Activated T-cell treated with anti-CD3 and anti-CD28 coated beads, Interleukin-2, amount 50 U/mL, for 72 hours (primary cell): ENCODE data around the gene SULT1C2. TPM values are rescaled to one million over a fixed set of nuclear protein-coding genes. Genes with fewer than 3 reads are reported as not detected.
"Not testable (repeated sequence)": the region's sequence is repeated elsewhere in the genome, so short reads cannot be mapped to it uniquely, and the experiment has no call there.

Experiments used
- ATAC-seq, 2 donors: fragments of 150-1000 bp; cut with Tn5 transposase; replicated peaks in 1 of 2; 2 replicates each; pipeline ENCODE4 v1.10.0; 2021; ENCODE audit warnings: moderate library complexity in 2 of 2, mild to moderate bottlenecking in 1 of 2
- DNase-seq, 2 donors: peaks; one replicate each; pipeline ENCODE4 v3.0.0; 2021 to 2022; ENCODE audit warnings: mixed read lengths in 1 of 2
- H3K27ac Mint-ChIP-seq: one replicate; pipeline ENCODE4 v1.8.0; 2022; ENCODE audit warnings: mild to moderate bottlenecking, moderate library complexity, mixed read lengths
- H3K27me3 Mint-ChIP-seq: one replicate; pipeline ENCODE4 v1.8.0; 2022; ENCODE audit warnings: low read depth, mixed read lengths
- H3K36me3 Mint-ChIP-seq, 2 donors: one replicate each; pipeline ENCODE4 v1.8.0; 2022; ENCODE audit warnings: mixed read lengths in 2 of 2, mild to moderate bottlenecking in 1 of 2; ENCODE audit not compliant: insufficient read depth in 2 of 2
- H3K4me1 Mint-ChIP-seq: one replicate; pipeline ENCODE4 v1.8.0; 2022; ENCODE audit warnings: low read depth, mixed read lengths
- H3K4me3 Mint-ChIP-seq, 2 donors: one replicate each; pipeline ENCODE4 v1.8.0; 2022; ENCODE audit warnings: mild to moderate bottlenecking in 2 of 2, mixed read lengths in 2 of 2, moderate library complexity in 2 of 2
- H3K9me3 Mint-ChIP-seq, 2 donors: one replicate each; pipeline ENCODE4 v1.8.0; 2022; ENCODE audit warnings: mixed read lengths in 2 of 2
- total RNA-seq, 2 donors: library from RNA; stranded (reverse); gene quantifications; one replicate each; pipeline ENCODE4 v1.2.3, GENCODE V29; 2022

SULT1C2 gene
- total RNA-seq, 2 donors from 2014 or later, result not detected

DNA sequence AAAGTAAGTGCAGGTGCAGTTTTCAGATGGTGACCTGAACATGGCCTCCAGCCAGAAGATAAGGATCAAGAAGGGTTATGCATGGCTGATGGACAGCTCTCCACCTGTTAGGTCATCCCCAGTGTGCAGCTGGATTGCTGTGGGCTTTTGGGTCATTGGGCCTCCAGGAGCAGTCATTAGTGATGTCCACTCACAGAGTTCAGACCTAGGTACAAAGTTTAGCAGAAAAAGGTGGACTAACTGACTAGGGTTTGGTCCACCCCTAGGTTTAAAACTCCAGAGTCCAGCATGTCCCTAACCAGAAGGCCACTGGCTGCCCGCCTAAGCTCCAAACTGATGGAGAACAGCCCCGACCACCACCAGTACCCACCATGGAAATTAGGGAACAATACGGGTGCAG, 18.3 kb upstream of the SULT1C2 start:
- H3K36me3 Mint-ChIP-seq, result no peaks in the 10 kb centered on the region

DNA sequence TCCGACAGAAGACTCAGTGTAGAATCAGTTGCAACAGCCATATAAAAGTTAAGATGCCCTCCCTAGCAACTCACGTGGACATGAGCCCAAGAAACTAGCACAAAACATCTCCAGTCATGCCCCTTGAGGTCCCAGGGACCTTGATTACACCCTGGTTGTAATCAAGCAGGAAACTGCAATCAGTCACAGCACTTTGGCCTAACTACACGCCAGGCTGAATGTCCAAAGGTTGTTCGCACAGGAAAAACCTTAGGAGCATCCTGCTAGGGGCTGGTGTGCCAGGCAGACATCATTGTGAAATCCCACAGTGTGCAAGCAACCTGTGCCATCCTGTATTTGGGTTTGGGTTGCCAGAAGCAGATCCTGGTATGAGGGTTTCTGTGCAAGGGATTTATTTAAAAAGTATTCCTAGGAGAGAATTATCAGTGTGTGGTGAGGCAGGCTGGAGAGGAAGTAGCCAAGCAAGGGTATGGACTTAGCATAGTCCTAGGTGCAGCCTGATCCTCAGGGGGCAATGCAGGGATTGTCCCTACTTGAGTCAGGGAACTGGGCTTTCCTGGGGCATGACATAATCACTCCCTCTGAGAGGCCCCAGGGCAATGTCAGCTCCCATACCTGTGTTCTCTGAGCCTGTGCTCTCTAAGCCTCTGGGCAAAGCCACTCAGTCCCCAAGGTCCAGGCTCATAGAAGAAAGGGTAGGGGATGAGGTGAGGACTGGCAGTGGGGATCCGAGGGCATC, 17.8 kb upstream of the SULT1C2 start:
- no peak for DNase-seq
- Mint-ChIP-seq H3K4me3 (no peak overlapping the region), H3K27me3 (peaks cover 8% of the 10 kb centered on the region), H3K9me3 (no peaks in the 10 kb centered on the region), H3K36me3 (no peaks in the 10 kb centered on the region), H3K4me1 (no peaks in the 10 kb centered on the region), H3K27ac (no peak overlapping the region)
- no peak for ATAC-seq

More for the DNA sequence above, 18.3 kb upstream of the SULT1C2 start:
- no peak for ATAC-seq
- H3K4me1 Mint-ChIP-seq, result no peaks in the 10 kb centered on the region
- no peak for DNase-seq
- H3K4me3 Mint-ChIP-seq, result no peak overlapping the region
- H3K9me3 Mint-ChIP-seq, result no peaks in the 10 kb centered on the region
- H3K27me3 Mint-ChIP-seq, result peaks cover 8% of the 10 kb centered on the region
- no peak overlapping the region for H3K27ac Mint-ChIP-seq

DNA sequence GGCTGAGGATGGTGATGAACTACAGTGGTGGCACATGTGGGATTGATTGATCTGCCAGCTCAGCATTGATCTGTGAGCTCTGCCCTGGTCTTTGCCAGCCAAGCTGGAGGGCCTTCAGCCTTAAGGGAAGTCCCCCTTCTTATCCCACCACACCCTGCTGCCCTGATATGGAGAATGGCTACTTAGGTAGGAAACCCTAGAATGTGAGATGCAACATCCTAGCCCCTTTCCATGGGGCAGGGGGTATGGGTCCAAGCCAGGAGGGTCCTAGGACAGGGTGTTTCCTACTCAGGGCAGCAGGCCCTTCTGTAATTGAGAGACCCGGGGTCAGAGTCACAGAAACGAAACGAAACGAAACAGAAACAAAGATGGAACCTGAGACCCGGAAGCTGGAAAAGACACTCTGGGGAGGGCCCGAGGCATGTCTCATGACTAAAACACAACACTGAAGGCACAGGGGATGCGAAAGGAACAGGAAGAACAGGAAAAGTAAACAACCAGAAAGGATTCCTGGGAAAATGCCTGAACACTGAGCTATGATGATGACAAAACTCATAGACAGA, 16.9 kb upstream of the SULT1C2 start:
- peaks cover 8% of the 10 kb centered on the region for H3K27me3 Mint-ChIP-seq
- DNase-seq, result no peak
- no peaks in the 10 kb centered on the region for H3K36me3 Mint-ChIP-seq
- H3K4me1 Mint-ChIP-seq, result no peaks in the 10 kb centered on the region
- ATAC-seq, result no peak
- H3K4me3 Mint-ChIP-seq, result no peak overlapping the region
- no peak overlapping the region for H3K27ac Mint-ChIP-seq
- H3K9me3 Mint-ChIP-seq, result no peaks in the 10 kb centered on the region

- peaks cover 8% of the 10 kb centered on the region for H3K27me3 Mint-ChIP-seq
- H3K4me3 Mint-ChIP-seq, result no peak overlapping the region
- H3K4me1 Mint-ChIP-seq, result no peaks in the 10 kb centered on the region
- no peak for ATAC-seq
- no peak for DNase-seq
- no peaks in the 10 kb centered on the region for H3K36me3 Mint-ChIP-seq
- peaks cover 0 to 2% of the 10 kb centered on the region in 2 donors for H3K9me3 Mint-ChIP-seq
- no peak overlapping the region for H3K27ac Mint-ChIP-seq
These were observed 10.1 kb upstream of the SULT1C2 start for GRCh38 chr2:108278631-108279030.

GRCh38 chr2:108279468-108279867, 9.2 kb upstream of the SULT1C2 start:
- no peak for ATAC-seq
- no peak overlapping the region for H3K27ac Mint-ChIP-seq
- no peaks in the 10 kb centered on the region for H3K4me1 Mint-ChIP-seq
- H3K9me3 Mint-ChIP-seq, result peaks cover 0 to 2% of the 10 kb centered on the region in 2 donors
- H3K4me3 Mint-ChIP-seq, result no peak overlapping the region
- no peak for DNase-seq
- peaks cover 8% of the 10 kb centered on the region for H3K27me3 Mint-ChIP-seq
- no peaks in the 10 kb centered on the region for H3K36me3 Mint-ChIP-seq

DNA sequence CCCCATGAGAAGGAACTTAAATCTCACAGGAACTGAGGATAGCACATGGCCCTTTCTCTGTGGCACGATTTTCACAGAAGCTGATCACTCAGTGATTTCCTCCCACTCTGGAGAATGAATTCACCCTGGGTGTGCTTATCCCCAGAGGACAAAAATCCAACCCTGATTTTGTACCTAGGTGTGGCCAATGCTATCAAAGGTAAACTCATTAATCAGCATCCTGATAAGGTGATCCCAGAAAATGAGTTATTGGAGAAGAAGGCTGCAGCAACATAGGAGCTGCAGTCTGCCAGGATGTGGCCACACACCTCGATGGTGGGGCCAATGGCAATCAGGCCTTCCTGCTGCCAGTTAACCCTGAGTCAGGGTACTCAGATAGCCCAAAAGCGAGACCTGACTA, 8.2 kb upstream of the SULT1C2 start:
- Mint-ChIP-seq H3K9me3 (peaks cover 0 to 4% of the 10 kb centered on the region in 2 donors), H3K4me3 (no peak overlapping the region), H3K27me3 (peaks cover 8% of the 10 kb centered on the region), H3K36me3 (no peaks in the 10 kb centered on the region), H3K27ac (no peak overlapping the region), H3K4me1 (no peaks in the 10 kb centered on the region)
- no peak for DNase-seq
- ATAC-seq, result no peak

DNA sequence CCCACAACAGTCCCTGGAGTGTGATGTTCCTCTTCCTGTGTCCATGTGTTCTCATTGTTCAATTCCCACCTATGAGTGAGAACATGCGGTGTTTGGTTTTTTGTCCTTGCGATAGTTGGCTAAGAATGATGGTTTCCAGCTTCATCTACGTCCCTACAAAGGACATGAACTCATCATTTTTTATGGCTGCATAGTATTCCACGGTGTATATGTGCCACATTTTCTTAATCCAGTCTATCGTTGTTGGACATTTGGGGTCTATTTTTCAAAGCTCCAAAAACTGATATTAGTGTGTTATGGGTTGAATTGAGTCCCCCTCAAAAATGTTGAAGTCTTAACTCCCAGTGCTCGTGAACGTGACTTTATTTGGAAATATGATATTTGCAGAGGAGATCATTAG, 4.1 kb upstream of the SULT1C2 start:
- not testable (repeated sequence) for H3K4me3 Mint-ChIP-seq, H3K27ac Mint-ChIP-seq, H3K9me3 Mint-ChIP-seq, ATAC-seq, DNase-seq, H3K4me1 Mint-ChIP-seq, H3K36me3 Mint-ChIP-seq
- peaks cover 12% of the 10 kb centered on the region for H3K27me3 Mint-ChIP-seq

GRCh38 chr2:108285616-108286015, 3.1 kb upstream of the SULT1C2 start:
- Mint-ChIP-seq H3K4me3 (no peak overlapping the region), H3K4me1 (no peaks in the 10 kb centered on the region), H3K36me3 (no peaks in the 10 kb centered on the region), H3K27ac (no peak overlapping the region), H3K9me3 (peaks cover 0 to 6% of the 10 kb centered on the region in 2 donors), H3K27me3 (peaks cover 12% of the 10 kb centered on the region)
- ATAC-seq (no peak), DNase-seq (no peak)

DNA sequence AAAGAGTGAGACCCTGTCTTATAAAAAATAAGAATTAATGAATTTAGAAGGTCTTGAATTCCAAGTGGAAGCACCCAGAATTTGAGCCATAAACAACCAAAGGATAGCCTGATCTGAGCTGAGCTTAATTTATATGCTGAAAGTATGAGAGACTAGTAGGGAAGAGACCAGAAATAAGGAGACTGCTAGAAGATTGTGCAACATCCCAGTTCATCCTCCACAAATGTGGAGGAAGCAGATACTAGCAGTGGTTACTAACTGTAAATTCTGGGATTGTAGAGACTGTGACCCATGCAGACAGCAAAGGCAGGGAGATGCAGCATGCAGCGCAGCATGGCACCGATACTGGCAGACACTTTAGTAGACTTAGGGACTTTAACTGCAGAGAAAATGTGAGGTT, 1.5 kb upstream of the SULT1C2 start:
- Mint-ChIP-seq H3K27ac (no peak overlapping the region), H3K9me3 (peaks cover 0 to 6% of the 10 kb centered on the region in 2 donors), H3K4me1 (no peaks in the 10 kb centered on the region), H3K27me3 (peaks cover 12% of the 10 kb centered on the region), H3K36me3 (no peaks in the 10 kb centered on the region), H3K4me3 (no peak overlapping the region)
- ATAC-seq (no peak), DNase-seq (no peak)

DNA sequence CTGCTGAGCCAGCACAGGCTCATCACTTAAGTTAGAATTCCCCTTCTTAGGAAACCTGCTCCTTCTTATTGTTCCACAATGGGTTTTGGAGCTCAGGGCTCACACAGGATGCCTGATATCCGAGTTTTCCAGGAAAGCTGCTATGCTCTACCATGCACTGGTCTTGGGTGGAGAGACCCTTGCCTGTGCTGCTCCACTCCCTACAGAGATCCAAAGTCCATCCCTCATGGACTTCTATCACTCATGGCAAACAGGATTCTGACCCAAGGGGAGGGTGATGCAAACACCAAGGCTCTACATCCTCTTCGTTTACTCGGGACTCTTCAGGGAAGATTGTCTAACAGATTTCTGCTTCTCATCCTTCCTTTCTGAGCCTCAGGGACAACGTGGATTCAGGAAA, 5.2 kb downstream of the SULT1C2 start:
- Mint-ChIP-seq H3K36me3 (no peaks in the 10 kb centered on the region), H3K4me3 (no peak overlapping the region), H3K27ac (no peak overlapping the region), H3K4me1 (no peaks in the 10 kb centered on the region), H3K9me3 (peaks cover 0 to 2% of the 10 kb centered on the region in 2 donors), H3K27me3 (no peaks in the 10 kb centered on the region)
- ATAC-seq, result no peak
- DNase-seq, result no peak

- Mint-ChIP-seq H3K27ac (no peak overlapping the region), H3K4me3 (no peak overlapping the region), H3K27me3 (no peaks in the 10 kb centered on the region), H3K9me3 (no peaks in the 10 kb centered on the region), H3K4me1 (no peaks in the 10 kb centered on the region), H3K36me3 (no peaks in the 10 kb centered on the region)
- ATAC-seq, result no peak
- no peak for DNase-seq
These were observed 8.9 kb downstream of the SULT1C2 start for GRCh38 chr2:108297436-108298141.

DNA sequence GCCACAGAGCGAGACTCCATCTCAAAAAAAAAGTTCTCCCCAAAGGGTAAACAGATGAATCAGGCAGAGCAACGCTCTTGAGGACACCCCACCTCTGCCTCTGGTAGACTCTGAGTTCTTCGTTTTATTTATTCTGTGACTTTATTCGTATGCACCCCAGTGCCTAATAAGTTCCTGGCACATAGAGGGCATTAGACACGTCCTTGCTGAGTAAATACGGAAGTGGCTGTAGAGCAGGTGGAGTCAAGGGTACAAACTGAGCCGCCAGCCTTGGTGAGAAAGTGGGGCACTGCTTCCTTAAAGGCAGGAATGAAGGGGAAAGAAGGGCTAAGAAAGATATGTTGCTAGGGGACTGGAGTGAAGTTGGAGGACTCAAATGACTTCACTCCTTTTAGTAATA, 12.9 kb downstream of the SULT1C2 start:
- no peaks in the 10 kb centered on the region for H3K9me3 Mint-ChIP-seq

GRCh38 chr2:108304975-108305374, 16.3 kb downstream of the SULT1C2 start:
- Mint-ChIP-seq H3K36me3 (no peaks in the 10 kb centered on the region), H3K27me3 (peaks cover 12% of the 10 kb centered on the region), H3K4me3 (no peak overlapping the region), H3K9me3 (no peaks in the 10 kb centered on the region), H3K27ac (no peak overlapping the region), H3K4me1 (no peaks in the 10 kb centered on the region)
- DNase-seq, result no peak
- no peak for ATAC-seq

More for the DNA sequence above, 12.9 kb downstream of the SULT1C2 start:
- no peaks in the 10 kb centered on the region for H3K36me3 Mint-ChIP-seq
- ATAC-seq (no peak), DNase-seq (no peak)
- H3K4me3 Mint-ChIP-seq, result no peak overlapping the region
- no peaks in the 10 kb centered on the region for H3K4me1 Mint-ChIP-seq
- peaks cover 12% of the 10 kb centered on the region for H3K27me3 Mint-ChIP-seq
- H3K27ac Mint-ChIP-seq, result no peak overlapping the region
